Omental fat pad (tissue), 4 donors: Measurements from ENCODE around the gene ZNF579. TPM values are rescaled to one million over a fixed set of nuclear protein-coding genes. Genes with fewer than 3 reads are reported as not detected.

Source experiments
- ATAC-seq: fragments of 150-250 bp; one replicate; pipeline ENCODE4 v1.9.1; 2016; ENCODE audit warnings: mild to moderate bottlenecking, moderate library complexity; ENCODE audit not compliant: low FRiP score
- DNase-seq: peaks from one replicate; pipeline ENCODE4 v3.0.0-alpha.2; 2019; ENCODE audit warnings: low spot score
- total RNA-seq, 4 donors: library from RNA; depleted of rRNA; stranded (reverse); fragments of >200 nt; gene quantifications; one replicate each; pipeline ENCODE4 v1.1.0, GENCODE V29; 2016
- TF ChIP-seq, protein P1 (sequence below), 3 donors: fragments of 450-650 bp; IDR thresholded peaks; one replicate each; pipeline ENCODE4 v1.5.1; 2016 to 2017; ENCODE audit warnings: antibody characterized with exemption in 3 of 3, mild to moderate bottlenecking in 3 of 3, moderate library complexity in 2 of 3

Gene ZNF579
- total RNA-seq, 4 donors from 2014 or later = 1.3 to 4.0 (median 2.3) TPM

DNA sequence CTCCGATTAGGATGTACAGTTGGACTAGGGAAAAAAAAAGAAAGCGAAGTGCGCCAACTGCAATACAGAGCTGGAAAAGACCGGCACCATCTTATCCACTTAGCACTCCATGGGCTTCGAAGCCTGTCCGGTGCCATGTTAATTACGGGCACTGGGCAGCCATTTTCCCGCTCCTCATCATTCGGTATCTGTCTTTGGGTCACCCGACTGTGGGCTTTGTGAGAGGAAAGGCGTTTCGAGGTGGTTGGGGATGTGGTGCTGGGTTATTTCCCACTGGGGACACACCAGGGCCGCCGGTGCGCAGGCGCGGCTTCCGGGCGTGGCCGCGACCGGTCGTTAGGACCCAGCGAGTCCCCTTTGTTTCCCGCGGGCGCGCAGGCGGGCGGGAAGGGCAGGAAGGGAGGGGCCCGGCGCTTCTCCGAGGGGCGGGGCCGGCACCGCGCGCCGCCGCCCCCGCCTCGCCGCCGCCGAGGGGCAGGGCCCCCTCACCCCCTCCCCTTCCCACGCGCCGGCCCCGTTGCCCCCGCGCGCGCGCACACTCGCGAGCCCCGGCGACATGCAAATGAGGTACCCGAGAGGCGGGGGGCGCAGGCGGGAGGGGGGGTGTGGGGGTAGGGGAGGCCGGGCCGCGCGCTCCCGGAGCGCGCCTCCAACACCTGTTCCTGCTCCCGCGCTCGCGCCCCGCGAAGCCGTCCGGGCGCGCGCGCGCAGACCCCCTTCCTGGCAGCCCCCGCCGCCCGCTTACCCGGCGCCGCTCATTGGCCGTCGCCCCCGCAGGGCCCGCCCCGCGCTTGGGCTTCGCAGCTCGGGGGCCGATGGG, 19.4 kb upstream of the ZNF579 start, which contains the start of gene ZNF524:
Gene ZNF524, plus strand, starts transcription at position 447 of the 820 bp plus-strand sequence. CDS start 1,825 bp downstream, outside the sequence.
- TF ChIP-seq, protein P1, sequence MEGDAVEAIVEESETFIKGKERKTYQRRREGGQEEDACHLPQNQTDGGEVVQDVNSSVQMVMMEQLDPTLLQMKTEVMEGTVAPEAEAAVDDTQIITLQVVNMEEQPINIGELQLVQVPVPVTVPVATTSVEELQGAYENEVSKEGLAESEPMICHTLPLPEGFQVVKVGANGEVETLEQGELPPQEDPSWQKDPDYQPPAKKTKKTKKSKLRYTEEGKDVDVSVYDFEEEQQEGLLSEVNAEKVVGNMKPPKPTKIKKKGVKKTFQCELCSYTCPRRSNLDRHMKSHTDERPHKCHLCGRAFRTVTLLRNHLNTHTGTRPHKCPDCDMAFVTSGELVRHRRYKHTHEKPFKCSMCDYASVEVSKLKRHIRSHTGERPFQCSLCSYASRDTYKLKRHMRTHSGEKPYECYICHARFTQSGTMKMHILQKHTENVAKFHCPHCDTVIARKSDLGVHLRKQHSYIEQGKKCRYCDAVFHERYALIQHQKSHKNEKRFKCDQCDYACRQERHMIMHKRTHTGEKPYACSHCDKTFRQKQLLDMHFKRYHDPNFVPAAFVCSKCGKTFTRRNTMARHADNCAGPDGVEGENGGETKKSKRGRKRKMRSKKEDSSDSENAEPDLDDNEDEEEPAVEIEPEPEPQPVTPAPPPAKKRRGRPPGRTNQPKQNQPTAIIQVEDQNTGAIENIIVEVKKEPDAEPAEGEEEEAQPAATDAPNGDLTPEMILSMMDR (IDR thresholded peaks at IDR 0.05) = no peak
- DNase-seq = peak; percentile 41
- peak; percentile 76 for ATAC-seq

DNA sequence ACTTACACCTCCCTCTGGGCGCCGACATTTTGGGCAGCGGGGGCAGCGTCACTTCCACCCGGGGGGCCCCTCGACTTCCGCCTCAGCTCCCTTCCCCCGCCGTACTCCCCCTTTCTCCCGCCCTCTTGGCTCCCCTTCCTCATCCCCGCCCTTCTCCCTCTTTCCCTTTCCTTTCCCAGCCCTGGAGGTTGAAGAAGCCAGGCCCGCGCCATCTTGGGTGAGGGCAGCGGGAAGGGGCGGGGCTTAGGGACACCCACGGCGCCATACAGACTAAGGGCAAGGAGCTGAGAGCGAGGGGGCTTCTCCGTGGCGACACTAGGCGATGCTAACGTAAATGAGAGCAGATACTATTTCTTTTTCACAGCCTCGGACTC, 18.8 kb upstream of the ZNF579 start, which contains the start of gene FIZ1:
Gene FIZ1, minus strand, starts transcription at position 50 of the 374 bp plus-strand sequence. CDS start 1,652 bp downstream, outside the sequence.
- ATAC-seq (peak; percentile 91), DNase-seq (peak; percentile 94)
- TF ChIP-seq, protein P1 (IDR thresholded peaks at IDR 0.05) = no peak

DNA sequence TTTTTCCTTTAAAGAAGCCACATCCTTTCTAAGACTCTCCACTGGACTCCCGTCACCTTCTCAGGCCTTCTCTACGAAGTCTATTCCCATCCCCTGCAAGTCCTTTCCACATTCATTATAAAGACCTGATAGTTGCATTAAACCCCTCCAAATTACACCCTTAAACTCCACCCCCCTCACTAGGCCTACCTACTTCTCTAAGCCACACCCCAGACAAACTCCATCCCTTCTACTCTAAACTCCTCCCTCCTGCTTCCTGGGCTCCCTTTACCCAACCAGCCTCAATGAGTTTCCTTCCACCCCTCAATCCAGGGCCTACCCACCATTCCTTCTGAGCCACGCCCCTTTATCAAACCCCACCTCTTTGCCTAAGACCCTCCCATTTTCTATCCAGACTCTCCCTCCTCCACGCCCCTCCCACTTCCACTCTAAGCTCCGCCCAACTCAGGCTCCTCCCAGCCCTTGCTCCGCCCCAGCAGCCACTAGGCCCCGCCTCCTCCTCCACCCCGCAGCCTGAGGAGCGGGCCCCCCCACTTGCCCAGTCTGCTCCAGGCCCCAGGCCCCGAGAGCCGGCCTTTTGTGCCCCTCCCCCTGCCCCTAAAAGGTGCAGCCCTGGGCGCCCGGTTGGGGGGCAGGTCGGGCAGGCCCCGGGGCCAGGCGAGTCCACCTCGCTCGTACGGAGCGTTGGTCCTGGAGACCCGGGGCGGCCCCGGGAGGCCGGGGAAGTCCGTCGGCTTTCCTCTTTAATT, 18.2 kb upstream of the ZNF579 start:
- ATAC-seq = peak; percentile 79

DNA sequence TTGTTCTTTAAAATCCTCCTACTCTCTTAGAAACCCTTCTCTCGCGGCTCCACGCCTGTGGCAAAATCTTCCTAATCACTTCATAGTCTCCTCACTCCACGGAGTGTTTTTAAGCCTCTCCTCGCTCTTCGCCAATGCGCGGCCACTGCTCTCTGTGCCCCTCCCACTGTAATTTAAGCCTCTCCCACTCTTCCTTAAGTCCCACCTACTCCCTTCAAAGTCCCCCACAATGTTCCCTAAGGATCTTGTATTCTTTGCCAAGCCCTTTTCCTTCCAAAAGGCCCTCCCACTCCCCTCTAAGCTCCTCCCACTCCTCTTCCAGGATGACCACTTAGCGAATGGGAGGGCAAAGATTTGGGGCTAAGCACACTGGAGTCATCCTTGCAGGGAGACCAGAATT, 17.4 kb upstream of the ZNF579 start:
- TF ChIP-seq, protein P1 (IDR thresholded peaks at IDR 0.05) = no peak
- no peak for ATAC-seq
- DNase-seq = no peak

More for the DNA sequence above, 18.2 kb upstream of the ZNF579 start:
- DNase-seq = peak; percentile 85
- TF ChIP-seq, protein P1 (IDR thresholded peaks at IDR 0.05) = no peak

DNA sequence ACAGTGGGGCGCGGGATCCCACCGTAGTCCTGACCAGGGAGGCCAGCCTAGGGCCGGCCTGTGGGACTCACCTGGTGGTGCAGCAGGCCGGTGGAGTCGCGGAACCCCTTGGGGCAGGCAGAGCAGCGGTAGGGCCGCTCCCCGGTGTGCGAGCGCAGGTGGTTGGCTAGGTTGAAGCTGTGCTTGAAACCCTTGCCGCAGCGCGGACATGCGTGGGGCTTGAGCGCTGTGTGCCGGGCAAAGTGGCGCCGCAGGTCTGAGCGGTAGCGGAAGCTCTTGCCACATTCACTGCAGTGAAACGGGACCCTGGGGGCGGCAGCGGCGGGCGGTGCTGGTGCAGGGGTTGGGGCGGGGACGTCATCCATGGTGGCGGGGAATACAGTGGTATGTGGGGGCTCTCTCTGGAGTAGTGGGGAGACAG, 16.9 kb upstream of the ZNF579 start:
- TF ChIP-seq, protein P1 (IDR thresholded peaks at IDR 0.05) = no peak
- DNase-seq (no peak), ATAC-seq (no peak)

DNA sequence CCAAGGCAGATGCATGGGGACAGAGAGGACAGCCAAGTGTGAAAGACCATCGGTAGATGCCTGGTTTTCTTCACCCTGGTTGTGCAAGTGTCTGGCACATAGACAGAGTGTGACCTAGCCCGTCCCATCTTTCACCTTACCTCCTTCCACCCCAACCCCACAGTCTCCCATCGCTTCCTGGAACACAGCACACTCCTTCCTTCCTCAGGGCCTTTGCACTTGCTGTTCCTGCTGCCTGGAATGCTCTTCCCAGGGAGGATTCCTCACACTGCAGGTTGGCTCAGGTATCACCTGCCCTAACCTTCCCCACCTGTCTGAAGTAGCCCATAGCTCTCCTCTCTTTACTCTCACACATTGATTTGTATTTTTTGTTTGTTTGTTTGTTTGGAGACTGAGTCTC, 15.7 kb upstream of the ZNF579 start:
- DNase-seq (no peak), ATAC-seq (no peak)
- TF ChIP-seq, protein P1 (IDR thresholded peaks at IDR 0.05) = no peak
